Neural progenitor cell (in vitro differentiated cells): ENCODE results near the gene PTGR3. TPM values are rescaled to one million over a fixed set of nuclear protein-coding genes. Genes with fewer than 3 reads are reported as not detected.
A peak's percentile ranks its signal among the peaks of the same experiment; 100 is the strongest.

Source experiments
- DNase-seq: peaks from one replicate; pipeline ENCODE4 v3.0.0-alpha.2; 2016; ENCODE audit warnings: low spot score
- H2AFZ ChIP-seq: fragments of 200-600 bp; sonication (generic); replicated peaks from 2 replicates; pipeline ENCODE4 v1.6.1; 2016; ENCODE audit warnings: antibody characterized with exemption
- H3F3A ChIP-seq: fragments of 200-600 bp; sonication (generic); 2 replicates; pipeline ENCODE4 v1.6.1; 2016; ENCODE audit warnings: antibody characterized with exemption, low read depth
- H3K27ac ChIP-seq: fragments of 200-600 bp; sonication (generic); 2 replicates; pipeline ENCODE4 v1.5.1; 2016; ENCODE audit warnings: mild to moderate bottlenecking
- H3K27me3 ChIP-seq: fragments of 200-600 bp; sonication (generic); 2 replicates; pipeline ENCODE4 v1.6.1; 2016; ENCODE audit warnings: mild to moderate bottlenecking, moderate library complexity
- H3K36me3 ChIP-seq: fragments of 200-600 bp; sonication (generic); 2 replicates; pipeline ENCODE4 v1.5.1; 2016
- H3K4me1 ChIP-seq: fragments of 200-600 bp; sonication (generic); 2 replicates; pipeline ENCODE4 v1.6.1; 2016; ENCODE audit warnings: mixed run types
- H3K4me2 ChIP-seq: fragments of 200-600 bp; sonication (generic); 2 replicates; pipeline ENCODE4 v1.6.1; 2016
- H3K4me3 ChIP-seq: fragments of 200-600 bp; sonication (generic); 2 replicates; pipeline ENCODE4 v1.5.1; 2016
- H3K79me2 ChIP-seq: fragments of 200-600 bp; sonication (generic); 2 replicates; pipeline ENCODE4 v1.6.1; 2016; ENCODE audit warnings: low read depth
- H3K9ac ChIP-seq: fragments of 200-600 bp; sonication (generic); 2 replicates; pipeline ENCODE4 v1.6.1; 2016
- H3K9me3 ChIP-seq: fragments of 200-600 bp; sonication (generic); 2 replicates; pipeline ENCODE4 v1.5.1; 2016; ENCODE audit warnings: low read depth
- H4K20me1 ChIP-seq: fragments of 200-600 bp; sonication (generic); 2 replicates; pipeline ENCODE4 v1.6.1; 2016; ENCODE audit warnings: low read depth
- H3K27ac Mint-ChIP-seq: 3 replicates; pipeline ENCODE4 v1.8.0; 2021; ENCODE audit warnings: mixed read lengths
- H3K27me3 Mint-ChIP-seq: 2 replicates; pipeline ENCODE4 v1.8.0; 2022; ENCODE audit warnings: low read depth, mild to moderate bottlenecking, inconsistent platforms, moderate library complexity, mixed read lengths; ENCODE audit not compliant: insufficient read depth
- H3K36me3 Mint-ChIP-seq: 3 replicates; pipeline ENCODE4 v1.8.0; 2021; ENCODE audit warnings: mixed read lengths
- H3K4me1 Mint-ChIP-seq: 3 replicates; pipeline ENCODE4 v1.8.0; 2021; ENCODE audit warnings: mixed read lengths
- H3K4me3 Mint-ChIP-seq: 3 replicates; pipeline ENCODE4 v1.8.0; 2021; ENCODE audit warnings: mild to moderate bottlenecking, moderate library complexity, mixed read lengths
- H3K9me3 Mint-ChIP-seq: 3 replicates; pipeline ENCODE4 v1.8.0; 2020; ENCODE audit warnings: mixed read lengths
- CTCF ChIP-seq: fragments of 200-600 bp; sonication (generic); IDR thresholded peaks from 2 replicates; pipeline ENCODE4 v1.5.1; 2017; ENCODE audit warnings: antibody characterized with exemption, mild to moderate bottlenecking
- EZH2 ChIP-seq: fragments of 200-600 bp; sonication (generic); IDR thresholded peaks from 2 replicates; pipeline ENCODE4 v1.6.1; 2017; ENCODE audit warnings: antibody characterized with exemption, mild to moderate bottlenecking, moderate library complexity
- EZH2phosphoT487 ChIP-seq: fragments of 200-600 bp; sonication (generic); IDR thresholded peaks from 2 replicates; pipeline ENCODE4 v1.6.1; 2017; ENCODE audit warnings: antibody characterized with exemption
- total RNA-seq: library from RNA; depleted of rRNA; stranded (reverse); fragments of >200 nt; gene quantifications from 2 replicates; pipeline ENCODE4 v1.2.3, GENCODE V29; 2015; ENCODE audit warnings: low replicate concordance

PTGR3 gene
- total RNA-seq, 1 donor from 2014 or later = 13.0 TPM

DNA sequence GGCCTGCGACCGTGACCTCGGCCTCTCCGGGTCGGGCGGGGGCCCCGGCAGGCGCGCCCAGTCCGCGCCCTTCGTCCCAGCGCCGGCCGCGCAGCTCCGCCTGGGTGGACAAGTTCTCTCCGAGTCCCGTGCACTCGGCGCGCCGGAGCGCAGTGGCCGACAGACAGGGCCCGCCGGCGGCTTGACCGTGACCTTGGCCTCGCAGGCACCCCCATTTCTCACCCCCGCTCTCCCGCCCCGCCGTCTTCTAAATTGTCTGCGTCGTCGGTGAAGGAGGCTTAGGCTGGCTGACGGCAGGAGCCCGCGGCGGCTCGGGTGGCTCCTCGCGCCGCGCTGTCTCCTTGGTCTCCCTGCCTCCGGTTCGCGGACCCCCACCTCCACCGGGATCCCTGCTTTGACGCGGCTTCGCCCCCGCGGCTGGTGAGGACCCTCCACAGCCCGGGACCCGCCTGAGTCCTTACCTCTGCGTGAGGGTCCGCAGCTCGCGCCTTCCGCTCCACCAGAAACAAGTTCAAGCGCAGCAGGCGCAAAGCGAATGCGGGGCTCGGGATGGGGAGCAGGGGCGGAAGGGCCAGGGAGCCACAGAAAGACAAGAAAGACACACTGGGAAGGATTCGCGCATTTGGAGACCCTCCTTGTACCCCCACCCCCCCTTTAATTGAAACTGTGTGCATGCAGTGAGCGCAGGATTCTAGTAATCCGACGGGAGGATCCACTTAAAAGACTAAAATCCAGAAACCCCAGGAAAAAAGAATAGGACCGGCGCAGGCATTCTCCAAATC is 4.0 kb downstream of the PTGR3 start:
- H2AFZ ChIP-seq = no peak overlapping the region
- H3K27ac ChIP-seq = no peak overlapping the region
- peaks cover 70% of the 10 kb centered on the region for H4K20me1 ChIP-seq
- Mint-ChIP-seq H3K4me3 (peak overlapping the region; percentile 76), H3K9me3 (no peaks in the 10 kb centered on the region), H3K4me1 (peaks cover 29% of the 10 kb centered on the region), H3K27me3 (peaks cover 54% of the 10 kb centered on the region), H3K36me3 (peaks cover 8% of the 10 kb centered on the region), H3K27ac (no peak overlapping the region)
- H3K4me2 ChIP-seq = peak overlapping the region; percentile 75
- no peaks in the 10 kb centered on the region for H3K79me2 ChIP-seq
- H3K9ac ChIP-seq = no peak overlapping the region
- peak; percentile 38 for DNase-seq
- H3F3A ChIP-seq = peaks cover 15% of the 10 kb centered on the region
- no peaks in the 10 kb centered on the region for H3K36me3 ChIP-seq
- H3K9me3 ChIP-seq = no peaks in the 10 kb centered on the region
- TF ChIP-seq EZH2 = peak; percentile 94
- no peak for TF ChIP-seq CTCF
- TF ChIP-seq EZH2phosphoT487 = peak; percentile 92
- peaks cover 26% of the 10 kb centered on the region for H3K4me1 ChIP-seq
- peaks cover 87% of the 10 kb centered on the region for H3K27me3 ChIP-seq
- H3K4me3 ChIP-seq = peak overlapping the region; percentile 28

DNA sequence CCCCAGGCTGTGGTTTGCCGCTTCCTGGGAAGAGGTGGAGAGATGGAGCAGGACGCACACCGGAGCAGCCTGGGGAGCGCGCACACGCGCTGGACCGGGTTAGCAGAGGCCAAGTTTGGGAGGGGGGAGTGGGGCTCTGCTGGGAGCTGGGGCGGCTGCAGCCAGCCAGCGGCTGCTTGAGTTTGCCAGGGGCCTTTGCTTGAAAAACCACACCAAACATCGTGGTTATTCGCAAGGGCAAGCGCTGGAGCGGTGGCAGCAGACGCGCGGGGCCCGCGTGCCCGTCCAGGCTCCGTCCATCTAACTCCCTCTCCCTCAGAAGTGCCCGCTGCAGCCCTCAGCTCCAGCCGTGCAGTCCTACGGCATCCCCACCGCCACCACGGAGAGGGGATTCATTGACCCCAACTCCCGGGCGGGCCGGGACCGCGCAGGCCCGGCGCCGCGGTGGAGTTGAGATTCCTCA is 4.6 kb downstream of the PTGR3 start:
- H3K79me2 ChIP-seq = no peaks in the 10 kb centered on the region
- Mint-ChIP-seq H3K36me3 (peaks cover 8% of the 10 kb centered on the region), H3K27ac (no peak overlapping the region), H3K4me3 (no peak overlapping the region), H3K9me3 (no peaks in the 10 kb centered on the region), H3K4me1 (peaks cover 26% of the 10 kb centered on the region), H3K27me3 (peaks cover 51% of the 10 kb centered on the region)
- no peaks in the 10 kb centered on the region for H3K36me3 ChIP-seq
- H3K4me1 ChIP-seq = peaks cover 23% of the 10 kb centered on the region
- peak overlapping the region; percentile 75 for H3K4me2 ChIP-seq
- peaks cover 80% of the 10 kb centered on the region for H3K27me3 ChIP-seq
- peaks cover 72% of the 10 kb centered on the region for H4K20me1 ChIP-seq
- H2AFZ ChIP-seq = no peak overlapping the region
- H3K4me3 ChIP-seq = peak overlapping the region; percentile 28
- no peak overlapping the region for H3K9ac ChIP-seq
- no peak for TF ChIP-seq EZH2
- TF ChIP-seq EZH2phosphoT487 = no peak
- TF ChIP-seq CTCF = no peak
- DNase-seq = peak; percentile 57
- H3F3A ChIP-seq = peaks cover 9% of the 10 kb centered on the region
- no peak overlapping the region for H3K27ac ChIP-seq
- H3K9me3 ChIP-seq = no peaks in the 10 kb centered on the region

GRCh38 chr18:75203416-75204268 is 5.3 kb downstream of the PTGR3 start:
- Mint-ChIP-seq H3K4me1 (peaks cover 26% of the 10 kb centered on the region), H3K27ac (no peak overlapping the region), H3K9me3 (no peaks in the 10 kb centered on the region), H3K4me3 (no peak overlapping the region), H3K27me3 (peaks cover 51% of the 10 kb centered on the region), H3K36me3 (peaks cover 8% of the 10 kb centered on the region)
- H4K20me1 ChIP-seq = peaks cover 72% of the 10 kb centered on the region
- no peak overlapping the region for H2AFZ ChIP-seq
- H3K9ac ChIP-seq = no peak overlapping the region
- no peak for DNase-seq
- H3K4me3 ChIP-seq = peak overlapping the region; percentile 28
- H3K9me3 ChIP-seq = no peaks in the 10 kb centered on the region
- H3K4me2 ChIP-seq = peak overlapping the region; percentile 75
- H3K4me1 ChIP-seq = peaks cover 23% of the 10 kb centered on the region
- no peak for TF ChIP-seq EZH2phosphoT487
- TF ChIP-seq CTCF = no peak
- no peak for TF ChIP-seq EZH2
- peaks cover 79% of the 10 kb centered on the region for H3K27me3 ChIP-seq
- no peak overlapping the region for H3K27ac ChIP-seq
- H3K79me2 ChIP-seq = no peaks in the 10 kb centered on the region
- H3F3A ChIP-seq = peaks cover 7% of the 10 kb centered on the region
- no peaks in the 10 kb centered on the region for H3K36me3 ChIP-seq
